Measurements from ENCODE around the gene PRDX5. TPM values are rescaled to one million over a fixed set of nuclear protein-coding genes. Genes with fewer than 3 reads are reported as not detected.
A peak's percentile ranks its signal among the peaks of the same experiment; 100 is the strongest.
"Not testable (repeated sequence)": the region's sequence is repeated elsewhere in the genome, so short reads cannot be mapped to it uniquely, and the experiment has no call there.

Gene PRDX5
- total RNA-seq, 5 donors from 2014 or later (not counting 1 experiment from before 2014, with no cell fraction given), result 35.8 to 86.7 (median 71.7) TPM

- Histone ChIP-seq H3K4me3 (ENCODE audit: control insufficient read depth in 1 of 2, extremely low read depth in 1 of 2, low read length in 1 of 2) (no peak overlapping the region), H3K27ac (ENCODE audit: low read length) (no peak overlapping the region), H3K9me3 (no peaks in the 10 kb centered on the region), H3K27me3 (replicated peaks in 1 of 2; ENCODE audit: control insufficient read depth in 2 of 2, extremely low read depth in 1 of 2, insufficient read depth in 2 of 2, low read length in 1 of 2) (no peaks in the 10 kb centered on the region), H3K4me1 (ENCODE audit: control insufficient read depth in 1 of 2, extremely low read depth in 1 of 2, insufficient read depth in 2 of 2, low read length in 2 of 2) (peaks cover 0 to 28% of the 10 kb centered on the region in 2 experiments), H3K36me3 (ENCODE audit: control insufficient read depth in 2 of 2, extremely low read depth in 1 of 2, insufficient read depth in 1 of 2, low read length in 1 of 2) (peaks cover 0 to 20% of the 10 kb centered on the region in 2 donors)
- Mint-ChIP-seq H3K36me3 (peaks cover 13% of the 10 kb centered on the region), H3K9me3 (no peaks in the 10 kb centered on the region), H3K27ac (peak overlapping the region; percentile 42 to 50), H3K4me3 (peak overlapping the region in 1 of 3 donors; percentile 39), H3K27me3 (no peaks in the 10 kb centered on the region), H3K4me1 (peaks cover 22 to 28% (median 28%) of the 10 kb centered on the region in 3 donors)
- ATAC-seq (replicated peaks in 1 of 4) (no peak), DNase-seq (no peak)
- 94% methylated on average over 9 of the region's 10 CpGs for WGBS (ENCODE audit: insufficient coverage)
- CTCF ChIA-PET, result no interaction called here
- POLR2A ChIA-PET, result no interaction called here
Measured at GRCh38 chr11:64312947-64313346, 5.0 kb upstream of the PRDX5 start.

GRCh38 chr11:64313491-64314145, 4.3 kb upstream of the PRDX5 start:
- no peak for ATAC-seq (replicated peaks in 1 of 4)
- H3K27ac Mint-ChIP-seq, result peak overlapping the region in 1 of 2 donors; percentile 50
- no peak for DNase-seq
- H3K9me3 ChIP-seq, result no peaks in the 10 kb centered on the region
- peaks cover 0 to 33% of the 10 kb centered on the region in 2 experiments for H3K4me1 ChIP-seq (ENCODE audit: control insufficient read depth in 1 of 2, extremely low read depth in 1 of 2, insufficient read depth in 2 of 2, low read length in 2 of 2)
- H3K27ac ChIP-seq (ENCODE audit: low read length), result no peak overlapping the region
- POLR2A ChIA-PET, result no interaction called here
- H3K9me3 Mint-ChIP-seq, result no peaks in the 10 kb centered on the region
- no peak overlapping the region for H3K4me3 ChIP-seq (ENCODE audit: control insufficient read depth in 1 of 2, extremely low read depth in 1 of 2, low read length in 1 of 2)
- CTCF ChIA-PET, result no interaction called here
- H3K27me3 ChIP-seq (replicated peaks in 1 of 2; ENCODE audit: control insufficient read depth in 2 of 2, extremely low read depth in 1 of 2, insufficient read depth in 2 of 2, low read length in 1 of 2), result no peaks in the 10 kb centered on the region
- H3K27me3 Mint-ChIP-seq, result no peaks in the 10 kb centered on the region
- peaks cover 0 to 20% of the 10 kb centered on the region in 2 donors for H3K36me3 ChIP-seq (ENCODE audit: control insufficient read depth in 2 of 2, extremely low read depth in 1 of 2, insufficient read depth in 1 of 2, low read length in 1 of 2)
- H3K36me3 Mint-ChIP-seq, result peaks cover 13% of the 10 kb centered on the region
- H3K4me1 Mint-ChIP-seq, result peaks cover 27 to 35% (median 30%) of the 10 kb centered on the region in 3 donors
- H3K4me3 Mint-ChIP-seq, result no peak overlapping the region
- WGBS (ENCODE audit: insufficient coverage), result 96% methylated on average over 12 of the region's 18 CpGs

GRCh38 chr11:64314146-64314804, 3.6 kb upstream of the PRDX5 start:
- Mint-ChIP-seq H3K9me3 (no peaks in the 10 kb centered on the region), H3K4me1 (peaks cover 32 to 41% (median 35%) of the 10 kb centered on the region in 3 donors), H3K27ac (peak overlapping the region in 1 of 2 donors; percentile 32), H3K4me3 (no peak overlapping the region), H3K27me3 (no peaks in the 10 kb centered on the region), H3K36me3 (peaks cover 13% of the 10 kb centered on the region)
- no peak for DNase-seq
- peaks cover 0 to 20% of the 10 kb centered on the region in 2 donors for H3K36me3 ChIP-seq (ENCODE audit: control insufficient read depth in 2 of 2, extremely low read depth in 1 of 2, insufficient read depth in 1 of 2, low read length in 1 of 2)
- no peak for ATAC-seq (replicated peaks in 1 of 4)
- no peaks in the 10 kb centered on the region for H3K27me3 ChIP-seq (replicated peaks in 1 of 2; ENCODE audit: control insufficient read depth in 2 of 2, extremely low read depth in 1 of 2, insufficient read depth in 2 of 2, low read length in 1 of 2)
- no peak overlapping the region for H3K27ac ChIP-seq (ENCODE audit: low read length)
- POLR2A ChIA-PET, result no interaction called here
- 92% methylated on average over 12 of the region's 19 CpGs for WGBS (ENCODE audit: insufficient coverage)
- no peaks in the 10 kb centered on the region for H3K9me3 ChIP-seq
- H3K4me3 ChIP-seq (ENCODE audit: control insufficient read depth in 1 of 2, extremely low read depth in 1 of 2, low read length in 1 of 2), result no peak overlapping the region
- peaks cover 2 to 40% of the 10 kb centered on the region in 2 experiments for H3K4me1 ChIP-seq (ENCODE audit: control insufficient read depth in 1 of 2, extremely low read depth in 1 of 2, insufficient read depth in 2 of 2, low read length in 2 of 2)
- CTCF ChIA-PET, result no interaction called here

GRCh38 chr11:64314805-64315561, 2.9 kb upstream of the PRDX5 start:
- DNase-seq, result no peak
- Histone ChIP-seq H3K27ac (ENCODE audit: low read length) (no peak overlapping the region), H3K36me3 (ENCODE audit: control insufficient read depth in 2 of 2, extremely low read depth in 1 of 2, insufficient read depth in 1 of 2, low read length in 1 of 2) (peaks cover 0 to 20% of the 10 kb centered on the region in 2 donors), H3K4me3 (ENCODE audit: control insufficient read depth in 1 of 2, extremely low read depth in 1 of 2, low read length in 1 of 2) (no peak overlapping the region), H3K9me3 (no peaks in the 10 kb centered on the region), H3K27me3 (replicated peaks in 1 of 2; ENCODE audit: control insufficient read depth in 2 of 2, extremely low read depth in 1 of 2, insufficient read depth in 2 of 2, low read length in 1 of 2) (no peaks in the 10 kb centered on the region), H3K4me1 (ENCODE audit: control insufficient read depth in 1 of 2, extremely low read depth in 1 of 2, insufficient read depth in 2 of 2, low read length in 2 of 2) (peaks cover 2 to 44% of the 10 kb centered on the region in 2 experiments)
- peak overlapping the region in 1 of 3 donors; percentile 41 for H3K4me3 Mint-ChIP-seq
- H3K27me3 Mint-ChIP-seq, result no peaks in the 10 kb centered on the region
- peaks cover 13% of the 10 kb centered on the region for H3K36me3 Mint-ChIP-seq
- ChIA-PET POLR2A (no interaction called here), CTCF (no interaction called here)
- no peak for ATAC-seq (replicated peaks in 1 of 4)
- WGBS (ENCODE audit: insufficient coverage), result 96% methylated on average over 22 of the region's 24 CpGs
- peaks cover 33 to 47% (median 41%) of the 10 kb centered on the region in 3 donors for H3K4me1 Mint-ChIP-seq
- no peaks in the 10 kb centered on the region for H3K9me3 Mint-ChIP-seq
- H3K27ac Mint-ChIP-seq, result peak overlapping the region in 1 of 2 donors; percentile 15

DNA sequence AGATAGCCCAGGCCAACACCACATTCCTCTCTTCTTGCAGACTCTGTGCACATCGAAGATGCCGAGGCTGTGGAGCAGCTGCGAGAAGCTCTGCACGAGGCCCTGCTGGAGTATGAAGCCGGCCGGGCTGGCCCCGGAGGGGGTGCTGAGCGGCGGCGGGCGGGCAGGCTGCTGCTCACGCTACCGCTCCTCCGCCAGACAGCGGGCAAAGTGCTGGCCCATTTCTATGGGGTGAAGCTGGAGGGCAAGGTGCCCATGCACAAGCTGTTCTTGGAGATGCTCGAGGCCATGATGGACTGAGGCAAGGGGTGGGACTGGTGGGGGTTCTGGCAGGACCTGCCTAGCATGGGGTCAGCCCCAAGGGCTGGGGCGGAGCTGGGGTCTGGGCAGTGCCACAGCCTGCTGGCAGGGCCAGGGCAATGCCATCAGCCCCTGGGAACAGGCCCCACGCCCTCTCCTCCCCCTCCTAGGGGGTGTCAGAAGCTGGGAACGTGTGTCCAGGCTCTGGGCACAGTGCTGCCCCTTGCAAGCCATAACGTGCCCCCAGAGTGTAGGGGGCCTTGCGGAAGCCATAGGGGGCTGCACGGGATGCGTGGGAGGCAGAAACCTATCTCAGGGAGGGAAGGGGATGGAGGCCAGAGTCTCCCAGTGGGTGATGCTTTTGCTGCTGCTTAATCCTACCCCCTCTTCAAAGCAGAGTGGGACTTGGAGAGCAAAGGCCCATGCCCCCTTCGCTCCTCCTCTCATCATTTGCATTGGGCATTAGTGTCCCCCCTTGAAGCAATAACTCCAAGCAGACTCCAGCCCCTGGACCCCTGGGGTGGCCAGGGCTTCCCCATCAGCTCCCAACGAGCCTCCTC, 2.0 kb upstream of the PRDX5 start:
- POLR2A ChIA-PET; DNase-seq; ATAC-seq (replicated peaks in 1 of 4); H3K4me3 ChIP-seq (ENCODE audit: control insufficient read depth in 1 of 2, extremely low read depth in 1 of 2, low read length in 1 of 2); H3K9me3 ChIP-seq; H3K9me3 Mint-ChIP-seq; H3K27me3 Mint-ChIP-seq; H3K27me3 ChIP-seq (replicated peaks in 1 of 2; ENCODE audit: control insufficient read depth in 2 of 2, extremely low read depth in 1 of 2, insufficient read depth in 2 of 2, low read length in 1 of 2): not testable (repeated sequence)
- Histone ChIP-seq H3K36me3 (ENCODE audit: control insufficient read depth in 2 of 2, extremely low read depth in 1 of 2, insufficient read depth in 1 of 2, low read length in 1 of 2) (peaks cover 0 to 27% of the 10 kb centered on the region in 2 donors), H3K4me1 (ENCODE audit: control insufficient read depth in 1 of 2, extremely low read depth in 1 of 2, insufficient read depth in 2 of 2, low read length in 2 of 2) (peaks cover 2 to 44% of the 10 kb centered on the region in 2 experiments), H3K27ac (ENCODE audit: low read length) (peak overlapping the region; percentile 98)
- WGBS (ENCODE audit: insufficient coverage), result 91% methylated on average over 19 of the region's 25 CpGs
- CTCF ChIA-PET, result interaction anchor here in 1 of 2 donors (2.6 kb wide), 1 partner anchor 15 kb away, joined by 22 read pairs; the partner anchor contains the start of gene CATSPERZ
- peaks cover 32 to 56% (median 43%) of the 10 kb centered on the region in 3 donors for H3K4me1 Mint-ChIP-seq
- peaks cover 20% of the 10 kb centered on the region for H3K36me3 Mint-ChIP-seq
- H3K4me3 Mint-ChIP-seq, result peak overlapping the region; percentile 91 to 96 (median 93)
- H3K27ac Mint-ChIP-seq, result peak overlapping the region; percentile 58 to 100
